ENCODE results near the gene RMRP. TPM values are rescaled to one million over a fixed set of nuclear protein-coding genes. Genes with fewer than 3 reads are reported as not detected.
"Not testable (repeated sequence)": the region's sequence is repeated elsewhere in the genome, so short reads cannot be mapped to it uniquely, and the experiment has no call there.

RMRP gene
- total RNA-seq, 2 donors from 2014 or later = 5,353 to 9,709 TPM

- Mint-ChIP-seq H3K27ac (peak overlapping the region; percentile 100), H3K4me3 (peak overlapping the region; percentile 91 to 93), H3K4me1 (ENCODE audit: low read depth) (peaks cover 71% of the 10 kb centered on the region), H3K9me3 (no peaks in the 10 kb centered on the region), H3K27me3 (ENCODE audit: low read depth) (peaks cover 4% of the 10 kb centered on the region), H3K36me3 (ENCODE audit: insufficient read depth in 2 of 2) (peaks cover 3 to 4% of the 10 kb centered on the region in 2 donors)
- DNase-seq = no peak
- ATAC-seq (replicated peaks in 1 of 2) = no peak
Observed at GRCh38 chr9:35656831-35657545, 831 bp downstream of the RMRP start.

- Mint-ChIP-seq H3K27ac (peak overlapping the region; percentile 100), H3K4me1 (ENCODE audit: low read depth) (peaks cover 71% of the 10 kb centered on the region), H3K27me3 (ENCODE audit: low read depth) (peaks cover 4% of the 10 kb centered on the region), H3K4me3 (peak overlapping the region; percentile 11 to 93), H3K9me3 (no peaks in the 10 kb centered on the region), H3K36me3 (ENCODE audit: insufficient read depth in 2 of 2) (peaks cover 3 to 4% of the 10 kb centered on the region in 2 donors)
- ATAC-seq (replicated peaks in 1 of 2) = no peak
- no peak for DNase-seq
Observed at GRCh38 chr9:35656348-35656747, 1.5 kb downstream of the RMRP start.

GRCh38 chr9:35653611-35654010 lies 4.2 kb downstream of the RMRP start:
- ATAC-seq (replicated peaks in 1 of 2) = no peak
- no peak overlapping the region for H3K27ac Mint-ChIP-seq
- H3K4me3 Mint-ChIP-seq = no peak overlapping the region
- H3K36me3 Mint-ChIP-seq (ENCODE audit: insufficient read depth in 2 of 2) = peaks cover 0 to 2% of the 10 kb centered on the region in 2 donors
- DNase-seq = no peak
- peaks cover 4% of the 10 kb centered on the region for H3K27me3 Mint-ChIP-seq (ENCODE audit: low read depth)
- no peaks in the 10 kb centered on the region for H3K9me3 Mint-ChIP-seq
- H3K4me1 Mint-ChIP-seq (ENCODE audit: low read depth) = peaks cover 63% of the 10 kb centered on the region

- H3K9me3 Mint-ChIP-seq = no peaks in the 10 kb centered on the region
- no peak overlapping the region for H3K4me3 Mint-ChIP-seq
- no peak for ATAC-seq (replicated peaks in 1 of 2)
- no peak overlapping the region for H3K27ac Mint-ChIP-seq
- H3K4me1 Mint-ChIP-seq (ENCODE audit: low read depth) = peaks cover 68% of the 10 kb centered on the region
- peaks cover 0 to 3% of the 10 kb centered on the region in 2 donors for H3K36me3 Mint-ChIP-seq (ENCODE audit: insufficient read depth in 2 of 2)
- peaks cover 4% of the 10 kb centered on the region for H3K27me3 Mint-ChIP-seq (ENCODE audit: low read depth)
- DNase-seq = no peak
Observed at GRCh38 chr9:35652829-35653209, 5.0 kb downstream of the RMRP start.

- peaks cover 0 to 2% of the 10 kb centered on the region in 2 donors for H3K36me3 Mint-ChIP-seq (ENCODE audit: insufficient read depth in 2 of 2)
- H3K27me3 Mint-ChIP-seq (ENCODE audit: low read depth) = peaks cover 4% of the 10 kb centered on the region
- H3K9me3 Mint-ChIP-seq = no peaks in the 10 kb centered on the region
- peak overlapping the region; percentile 94 to 97 for H3K4me3 Mint-ChIP-seq
- H3K4me1 Mint-ChIP-seq (ENCODE audit: low read depth) = peaks cover 68% of the 10 kb centered on the region
- peak overlapping the region; percentile 67 for H3K27ac Mint-ChIP-seq
- DNase-seq = no peak
- peak in 1 of 2 donors; percentile 10 for ATAC-seq (replicated peaks in 1 of 2)
Observed at GRCh38 chr9:35651956-35652828, 5.6 kb downstream of the RMRP start.

- peak in 1 of 2 donors; percentile 9 for ATAC-seq (replicated peaks in 1 of 2)
- no peaks in the 10 kb centered on the region for H3K27me3 Mint-ChIP-seq (ENCODE audit: low read depth)
- peaks cover 68% of the 10 kb centered on the region for H3K4me1 Mint-ChIP-seq (ENCODE audit: low read depth)
- H3K9me3 Mint-ChIP-seq = no peaks in the 10 kb centered on the region
- peak within 1 kb of the TSS; percentile 80 for H3K27ac Mint-ChIP-seq
- DNase-seq = peak; percentile 27 to 46
- H3K36me3 Mint-ChIP-seq (ENCODE audit: insufficient read depth in 2 of 2) = peaks cover 4% of the 10 kb centered on the region in 2 donors
- peak within 1 kb of the TSS; percentile 94 to 97 for H3K4me3 Mint-ChIP-seq
Observed at GRCh38 chr9:35650341-35651158, 7.3 kb downstream of the RMRP start, which contains the start of gene SIT1. Gene SIT1 (minus strand): TSS chr9:35650931. CDS start chr9:35650853, 78 bp downstream.

- Mint-ChIP-seq H3K4me3 (peak overlapping the region; percentile 94 to 97), H3K27ac (peak overlapping the region; percentile 80), H3K9me3 (no peaks in the 10 kb centered on the region), H3K27me3 (ENCODE audit: low read depth) (no peaks in the 10 kb centered on the region), H3K36me3 (ENCODE audit: insufficient read depth in 2 of 2) (peaks cover 4 to 5% of the 10 kb centered on the region in 2 donors), H3K4me1 (ENCODE audit: low read depth) (peaks cover 76% of the 10 kb centered on the region)
- peak in 1 of 2 donors; percentile 31 for ATAC-seq (replicated peaks in 1 of 2)
- peak; percentile 47 to 54 for DNase-seq
Observed at GRCh38 chr9:35649431-35650340, 8.1 kb downstream of the RMRP start.

GRCh38 chr9:35646533-35647265 lies 11.1 kb downstream of the RMRP start:
- DNase-seq = peak; percentile 92 to 94
- Mint-ChIP-seq H3K27me3 (ENCODE audit: low read depth) (no peaks in the 10 kb centered on the region), H3K9me3 (no peaks in the 10 kb centered on the region), H3K36me3 (ENCODE audit: insufficient read depth in 2 of 2) (peaks cover 5 to 13% of the 10 kb centered on the region in 2 donors), H3K27ac (peak overlapping the region; percentile 88), H3K4me3 (peak overlapping the region; percentile 94 to 97), H3K4me1 (ENCODE audit: low read depth) (peaks cover 65% of the 10 kb centered on the region)
- peak; percentile 88 to 90 for ATAC-seq (replicated peaks in 1 of 2)

- Mint-ChIP-seq H3K27ac (peak overlapping the region; percentile 88), H3K36me3 (ENCODE audit: insufficient read depth in 2 of 2) (peaks cover 5 to 16% of the 10 kb centered on the region in 2 donors)
Observed at GRCh38 chr9:35646153-35646532, 11.7 kb downstream of the RMRP start.

GRCh38 chr9:35645736-35646135 lies 12.1 kb downstream of the RMRP start:
- H3K27me3 Mint-ChIP-seq (ENCODE audit: low read depth) = not testable (repeated sequence)
- H3K36me3 Mint-ChIP-seq (ENCODE audit: insufficient read depth in 2 of 2) = peaks cover 9 to 20% of the 10 kb centered on the region in 2 donors

More at GRCh38 chr9:35646153-35646532, 11.7 kb downstream of the RMRP start:
- Mint-ChIP-seq H3K4me1 (ENCODE audit: low read depth) (peaks cover 59% of the 10 kb centered on the region), H3K27me3 (ENCODE audit: low read depth) (no peaks in the 10 kb centered on the region), H3K9me3 (peaks cover 0 to under 1% of the 10 kb centered on the region in 2 donors), H3K4me3 (peak overlapping the region; percentile 94 to 97)
- peak in 1 of 2 donors; percentile 3 for ATAC-seq (replicated peaks in 1 of 2)
- no peak for DNase-seq

GRCh38 chr9:35643046-35643445 lies 14.8 kb downstream of the RMRP start:
- H3K36me3 Mint-ChIP-seq (ENCODE audit: insufficient read depth in 2 of 2) = peaks cover 14 to 28% of the 10 kb centered on the region in 2 donors
- no peak overlapping the region for H3K27ac Mint-ChIP-seq
- ATAC-seq (replicated peaks in 1 of 2) (no peak), DNase-seq (no peak)
- peaks cover 64% of the 10 kb centered on the region for H3K4me1 Mint-ChIP-seq (ENCODE audit: low read depth)
- peaks cover 2 to 6% of the 10 kb centered on the region in 2 donors for H3K9me3 Mint-ChIP-seq
- H3K27me3 Mint-ChIP-seq (ENCODE audit: low read depth) = no peaks in the 10 kb centered on the region
- H3K4me3 Mint-ChIP-seq = no peak overlapping the region

More at GRCh38 chr9:35645736-35646135, 12.1 kb downstream of the RMRP start:
- not testable (repeated sequence) for H3K9me3 Mint-ChIP-seq; DNase-seq; ATAC-seq (replicated peaks in 1 of 2)
- peak overlapping the region; percentile 88 for H3K27ac Mint-ChIP-seq
- peak overlapping the region; percentile 94 to 97 for H3K4me3 Mint-ChIP-seq
- peaks cover 59% of the 10 kb centered on the region for H3K4me1 Mint-ChIP-seq (ENCODE audit: low read depth)

Data from activated T-cell treated with anti-CD3 and anti-CD28 coated beads, Interleukin-2, amount 50 U/mL, for 72 hours (primary cell).